IMR-90 (cell line): Measurements from ENCODE around the gene LRP5. TPM values are rescaled to one million over a fixed set of nuclear protein-coding genes. Genes with fewer than 3 reads are reported as not detected.

Source experiments
- ATAC-seq: fragments of 200-7000 bp; cut with Tn5 transposase; 2 replicates; pipeline ENCODE4 v1.9.1; 2020; ENCODE audit warnings: low read depth, mild to moderate bottlenecking, moderate library complexity
- BruUV-seq: library from RNA; stranded (reverse); fragments of 400-500 nt; replicated peaks from 2 replicates; lab custom pipeline; 2021; lab: Mats Ljungman, UMichigan
- CTCF ChIA-PET: fragments of 300-600 bp; formaldehyde crosslinking; extraction: SDS; loops from one replicate; lab custom pipeline; 2021; ENCODE audit warnings: antibody characterized with exemption; lab: Yijun Ruan, JAX
- POLR2A ChIA-PET: fragments of 300-600 bp; sonication (Branson Sonifier 250); formaldehyde crosslinking; loops from one replicate; lab custom pipeline; 2022; ENCODE audit warnings: antibody characterized with exemption; ENCODE audit not compliant: unreplicated experiment; lab: Charles Lee
- DNase-seq: peaks from one replicate; pipeline ENCODE4 v3.0.0; 2013
- H2AFZ ChIP-seq: replicated peaks from 2 replicates; pipeline ENCODE3; 2013; ENCODE audit warnings: low read length, mild to moderate bottlenecking; ENCODE audit not compliant: poor library complexity
- H2AK5ac ChIP-seq: 2 replicates; pipeline ENCODE4 v1.6.1; 2013; ENCODE audit warnings: low read depth, low read length, inconsistent platforms
- H2AK9ac ChIP-seq: replicated peaks from 2 replicates; pipeline ENCODE3; 2013; ENCODE audit warnings: mild to moderate bottlenecking, low read depth, low read length, moderate library complexity; ENCODE audit not compliant: poor library complexity
- H2BK120ac ChIP-seq: 2 replicates; pipeline ENCODE4 v1.6.1; 2013; ENCODE audit warnings: low read depth, low read length, inconsistent platforms
- H2BK15ac ChIP-seq: 3 replicates; pipeline ENCODE4 v1.6.1; 2013; ENCODE audit warnings: low read depth, low read length, inconsistent platforms
- H2BK20ac ChIP-seq: 2 replicates; pipeline ENCODE4 v1.6.1; 2013; ENCODE audit warnings: low read depth, mild to moderate bottlenecking, inconsistent platforms, low read length, moderate library complexity
- H2BK5ac ChIP-seq: 2 replicates; pipeline ENCODE4 v1.6.1; 2013; ENCODE audit warnings: mild to moderate bottlenecking, low read depth, low read length, inconsistent platforms; ENCODE audit not compliant: poor library complexity, severe bottlenecking
- H3K14ac ChIP-seq: replicated peaks from 2 replicates; pipeline ENCODE4 v1.6.1; 2013; ENCODE audit warnings: low read depth, low read length, inconsistent platforms
- H3K18ac ChIP-seq: 2 replicates; pipeline ENCODE4 v1.6.1; 2013; ENCODE audit warnings: low read depth, low read length, control low read depth
- H3K23ac ChIP-seq: 2 replicates; pipeline ENCODE4 v1.6.1; 2013; ENCODE audit warnings: low read depth, low read length, inconsistent platforms
- H3K27ac ChIP-seq: 2 replicates; pipeline ENCODE4 v1.5.1; 2013; ENCODE audit warnings: mild to moderate bottlenecking, control low read depth, low read length; ENCODE audit not compliant: insufficient read depth
- H3K27me3 ChIP-seq: 2 replicates; pipeline ENCODE4 v1.6.1; 2013; ENCODE audit warnings: low read length; ENCODE audit not compliant: control insufficient read depth, insufficient read depth
- H3K36me3 ChIP-seq: 2 replicates; pipeline ENCODE4 v1.6.1; 2013; ENCODE audit warnings: low read length, mixed read lengths; ENCODE audit not compliant: control insufficient read depth, insufficient read depth
- H3K4ac ChIP-seq: 2 replicates; pipeline ENCODE4 v1.6.1; 2013; ENCODE audit warnings: low read depth, low read length, inconsistent platforms
- H3K4me1 ChIP-seq: 2 replicates; pipeline ENCODE4 v1.6.1; 2013; ENCODE audit warnings: low read length, mixed read lengths; ENCODE audit not compliant: control insufficient read depth, insufficient read depth
- H3K4me2 ChIP-seq: 2 replicates; pipeline ENCODE4 v1.6.1; 2013; ENCODE audit warnings: low read depth, mild to moderate bottlenecking, control low read depth, low read length, moderate library complexity
- H3K4me3 ChIP-seq: 2 replicates; pipeline ENCODE4 v1.5.1; 2013; ENCODE audit warnings: low read depth, mild to moderate bottlenecking, control low read depth, low read length, moderate library complexity; ENCODE audit not compliant: insufficient read depth
- H3K56ac ChIP-seq: 2 replicates; pipeline ENCODE4 v1.6.1; 2013; ENCODE audit warnings: low read length, inconsistent platforms; ENCODE audit not compliant: insufficient read depth; ENCODE audit errors: extremely low read depth
- H3K79me1 ChIP-seq, 2 experiments: 2 replicates each; pipeline ENCODE4 v1.6.1; 2013; ENCODE audit warnings: low read length in 2 of 2, inconsistent platforms in 1 of 2, low read depth in 1 of 2
- H3K9ac ChIP-seq: 2 replicates; pipeline ENCODE4 v1.6.1; 2013; ENCODE audit warnings: low read depth, low read length, control low read depth
- H3K9me1 ChIP-seq: 2 replicates; pipeline ENCODE4 v1.6.1; 2013; ENCODE audit warnings: low read length, inconsistent platforms; ENCODE audit not compliant: insufficient read depth
- H3K9me3 ChIP-seq: 2 replicates; pipeline ENCODE4 v1.6.1; 2013; ENCODE audit warnings: low read length; ENCODE audit not compliant: control insufficient read depth, insufficient read depth
- H4K20me1 ChIP-seq: 2 replicates; pipeline ENCODE4 v1.6.1; 2013; ENCODE audit warnings: low read length, inconsistent platforms; ENCODE audit not compliant: insufficient read depth
- H4K5ac ChIP-seq: 2 replicates; pipeline ENCODE4 v1.6.1; 2013; ENCODE audit warnings: mild to moderate bottlenecking, low read depth, low read length, control low read depth
- H4K8ac ChIP-seq, 2 experiments: 2 replicates each; pipeline ENCODE4 v1.6.1; 2013; ENCODE audit warnings: low read depth in 2 of 2, low read length in 2 of 2, control low read depth in 1 of 2, inconsistent platforms in 1 of 2
- H4K91ac ChIP-seq: 2 replicates; pipeline ENCODE4 v1.6.1; 2013; ENCODE audit warnings: low read depth, low read length, inconsistent platforms; ENCODE audit not compliant: insufficient read depth
- CEBPB ChIP-seq: IDR thresholded peaks from 2 replicates; pipeline ENCODE4 v1.6.1; 2012; ENCODE audit warnings: low read depth, low read length, improper control_type of control experiment
- CTCF ChIP-seq: conservative IDR thresholded peaks from 2 replicates; pipeline ENCODE4 v1.5.1; 2012; ENCODE audit warnings: mild to moderate bottlenecking, low read depth, low read length, improper control_type of control experiment
- ELK1 ChIP-seq: fragments of 150-350 bp; IDR thresholded peaks from 2 replicates; pipeline ENCODE4 v1.6.1; 2016; ENCODE audit warnings: low read depth, mild to moderate bottlenecking, low read length, moderate library complexity, borderline replicate concordance
- MAZ ChIP-seq: IDR thresholded peaks from 2 replicates; pipeline ENCODE4 v1.6.1; 2012; ENCODE audit warnings: low read depth, mild to moderate bottlenecking, low read length, improper control_type of control experiment, moderate library complexity, borderline replicate concordance
- MXI1 ChIP-seq: IDR thresholded peaks from 2 replicates; pipeline ENCODE4 v1.6.1; 2012; ENCODE audit warnings: low read depth, mild to moderate bottlenecking, low read length, moderate library complexity, borderline replicate concordance
- POLR2A ChIP-seq: IDR thresholded peaks from 2 replicates; pipeline ENCODE4 v1.6.1; 2012; ENCODE audit warnings: mild to moderate bottlenecking, low read depth, low read length
- RAD21 ChIP-seq: IDR thresholded peaks from 2 replicates; pipeline ENCODE4 v1.6.1; 2012; ENCODE audit warnings: low read length, improper control_type of control experiment
- RFX5 ChIP-seq: IDR thresholded peaks from 2 replicates; pipeline ENCODE4 v1.8.0; 2012; ENCODE audit warnings: low read depth, mild to moderate bottlenecking, low read length, moderate library complexity
- WGBS, 2 experiments: methylation state at CpG; one replicate each; pipeline versions ENCODE4 v1.1.5 to v1.1.7; 2013; ENCODE audit warnings: missing lambda C conversion rate in 2 of 2; ENCODE audit not compliant: insufficient read length in 1 of 2; ENCODE audit errors: extremely low coverage in 2 of 2; 5-methylcytosine and 5-hydroxymethylcytosine counted together
- dilution Hi-C: fragments of 300-500 bp; cut with HindIII; formaldehyde crosslinking; loops from one replicate; pipeline ENCODE4 v1.14.3; 2018; ENCODE audit warnings: low sequenced_read_pairs; ENCODE audit not compliant: unreplicated experiment
- in situ Hi-C: fragments of 300-500 bp; cut with MboI; formaldehyde crosslinking; loops from 3 replicates; pipeline ENCODE4 v1.14.3; 2019; ENCODE audit warnings: low sequenced_read_pairs, inconsistent platforms, mixed read lengths
- intact Hi-C: fragments of 100-400 bp; cut with micrococcal nuclease; formaldehyde crosslinking; loops from 2 replicates; pipeline ENCODE4 v1.10.0; 2022
- polyA plus RNA-seq, 3 experiments: library from polyadenylated mRNA; depleted of rRNA; stranded (reverse); fragments of >200 nt; gene quantifications; 2 replicates each; pipeline ENCODE4 v1.2.3, GENCODE V29; 2012; ENCODE audit warnings: low replicate concordance in 1 of 3
- total RNA-seq: library from RNA; depleted of rRNA; stranded (reverse); fragments of >200 nt; gene quantifications from 2 replicates; pipeline ENCODE4 v1.2.3, GENCODE V29; 2012

Gene LRP5
- total and polyA plus RNA-seq, 2 of the 4 experiments (the other 2 are of a cell fraction) = 10.4 to 15.0 TPM

- DNase-seq (no peak), ATAC-seq (no peak)
- Histone ChIP-seq H3K56ac (no peak overlapping the region), H3K14ac (no peak overlapping the region), H2AK5ac (no peak overlapping the region), H4K91ac (no peak overlapping the region), H3K9me1 (no peaks in the 10 kb centered on the region), H3K18ac (no peak overlapping the region), H3K27me3 (peaks cover 3% of the 10 kb centered on the region), H3K4me2 (no peak overlapping the region), H2AFZ (peak overlapping the region; percentile 32), H4K5ac (no peak overlapping the region), H2AK9ac (no peak overlapping the region), H3K23ac (no peak overlapping the region), H3K9me3 (no peaks in the 10 kb centered on the region), H3K36me3 (no peaks in the 10 kb centered on the region), H2BK5ac (no peak overlapping the region), H4K20me1 (no peaks in the 10 kb centered on the region), H3K27ac (no peak overlapping the region), H3K79me1 (no peaks in the 10 kb centered on the region), H4K8ac (no peak overlapping the region), H3K4me3 (no peak overlapping the region), H2BK20ac (no peak overlapping the region), H3K9ac (no peak overlapping the region), H3K4ac (no peak overlapping the region), H2BK120ac (no peak overlapping the region), H3K4me1 (no peaks in the 10 kb centered on the region; the same call in 1 of the 2 replicates), H2BK15ac (no peak overlapping the region)
- TF ChIP-seq RFX5 = no peak
- TF ChIP-seq CEBPB = no peak
- TF ChIP-seq ELK1 = no peak
- no peak for TF ChIP-seq POLR2A
- no peak for TF ChIP-seq CTCF
- TF ChIP-seq RAD21 = no peak
- no peak for TF ChIP-seq MXI1
- TF ChIP-seq MAZ = no peak
- in situ Hi-C loops (no loop called here), dilution Hi-C loops (no loop called here), intact Hi-C loops (no loop called here)
- ChIA-PET CTCF (no interaction called here), POLR2A (no interaction called here)
- WGBS, 2 experiments = 78% methylated on average over 7 of the region's 14 CpGs; no CpG with 5 or more reads in 1 of the 2 experiments
- no TSS peak for BruUV-seq
Measured at GRCh38 chr11:68282861-68283230, 29.5 kb upstream of the LRP5 start.
